ENCODE data around the gene RAD23B.
"Not testable (repeated sequence)": the region's sequence is repeated elsewhere in the genome, so short reads cannot be mapped to it uniquely, and the experiment has no call there.

The RAD23B gene

GRCh38 chr9:107294756-107295155 lies 11.7 kb downstream of the RAD23B start:
- DNase-seq: no peak

- no peak for DNase-seq
These were observed 12.9 kb downstream of the RAD23B start for GRCh38 chr9:107295995-107296394.

GRCh38 chr9:107296592-107296991 lies 13.5 kb downstream of the RAD23B start:
- not testable (repeated sequence) for DNase-seq

- DNase-seq: no peak
These were observed 16.4 kb downstream of the RAD23B start for GRCh38 chr9:107299437-107299836.

- no peak for DNase-seq
These were observed 23.2 kb downstream of the RAD23B start for GRCh38 chr9:107306308-107306707.

GRCh38 chr9:107307331-107307730 lies 24.3 kb downstream of the RAD23B start:
- DNase-seq: no peak

- no peak for DNase-seq
These were observed 25.4 kb downstream of the RAD23B start for GRCh38 chr9:107308461-107308860.

- no peak for DNase-seq
These were observed 26.2 kb downstream of the RAD23B start for GRCh38 chr9:107309271-107309670.

GRCh38 chr9:107312376-107313050 lies 29.4 kb downstream of the RAD23B start:
- DNase-seq: no peak

- DNase-seq: no peak
These were observed 30.5 kb downstream of the RAD23B start for GRCh38 chr9:107313555-107314096.

- no peak for DNase-seq
These were observed 31.7 kb downstream of the RAD23B start for GRCh38 chr9:107314763-107315162.

GRCh38 chr9:107316795-107317661 lies 33.9 kb downstream of the RAD23B start:
- DNase-seq: no peak

GRCh38 chr9:107322643-107323042 lies 39.6 kb downstream of the RAD23B start:
- DNase-seq: no peak

- no peak for DNase-seq
These were observed 40.9 kb downstream of the RAD23B start for GRCh38 chr9:107323836-107324585.

GRCh38 chr9:107325842-107326241 lies 42.8 kb downstream of the RAD23B start:
- DNase-seq: no peak

GRCh38 chr9:107328510-107328909 lies 45.4 kb downstream of the RAD23B start:
- DNase-seq: no peak

- DNase-seq: no peak
These were observed 47.3 kb downstream of the RAD23B start for GRCh38 chr9:107330420-107330819.

- DNase-seq: no peak
These were observed 49.8 kb downstream of the RAD23B start for GRCh38 chr9:107332883-107333282.

GRCh38 chr9:107333363-107333762 lies 50.3 kb downstream of the RAD23B start:
- no peak for DNase-seq

GRCh38 chr9:107334103-107334776 lies 51.2 kb downstream of the RAD23B start:
- no peak for DNase-seq

GRCh38 chr9:107335331-107335730 lies 52.3 kb downstream of the RAD23B start:
- DNase-seq: no peak

GRCh38 chr9:107336718-107337360 lies 53.8 kb downstream of the RAD23B start:
- no peak for DNase-seq
